ENCODE results near the gene GALNTL6. TPM values are rescaled to one million over a fixed set of nuclear protein-coding genes. Genes with fewer than 3 reads are reported as not detected.

Gene GALNTL6
- total and polyA plus RNA-seq, 2 experiments from 2014 or later, result 0.38 to 0.40 TPM

GRCh38 chr4:172806841-172807240 is 993.6 kb downstream of the GALNTL6 start (continued):
- TF ChIP-seq ZNF462 (CRISPR knock-in tag; IDR thresholded peaks at IDR 0.05), result no peak
- no peak for TF ChIP-seq NANOG (IDR thresholded peaks at IDR 0.05; ENCODE audit: borderline replicate concordance)
- no peak for TF ChIP-seq EZH2 (IDR thresholded peaks at IDR 0.05; ENCODE audit: low read depth, unreplicated experiment)
- no peak for TF ChIP-seq JUNB (IDR thresholded peaks at IDR 0.05; ENCODE audit: unreplicated experiment)

- no peak overlapping the region for H3K4me3 Mint-ChIP-seq
- Histone ChIP-seq H3K4me3 (no peak overlapping the region), H4K20me1 (replicated peaks; ENCODE audit: insufficient read depth) (no peaks in the 10 kb centered on the region), H3K79me2 (replicated peaks; ENCODE audit: insufficient read depth) (no peaks in the 10 kb centered on the region), H2AFZ (no peak overlapping the region), H3K9me2 (ENCODE audit: insufficient read depth) (no peaks in the 10 kb centered on the region), H3K36me3 (ENCODE audit: insufficient read depth) (no peaks in the 10 kb centered on the region), H3K4me1 (ENCODE audit: insufficient read depth) (peaks cover 25% of the 10 kb centered on the region), H3K4me2 (no peak overlapping the region), H3K27me3 (ENCODE audit: insufficient read depth) (no peaks in the 10 kb centered on the region), H3F3A (replicated peaks; ENCODE audit: low read depth) (no peaks in the 10 kb centered on the region), H3K27ac (ENCODE audit: low read depth) (no peak overlapping the region)
- H3K27me3 Mint-ChIP-seq (ENCODE audit: insufficient read depth, low read depth, poor library complexity), result peaks cover 4% of the 10 kb centered on the region
- DNase-seq (ENCODE audit: low spot score), result no peak
- no peak for ATAC-seq
- H3K9me3 Mint-ChIP-seq, result no peaks in the 10 kb centered on the region
- peaks cover 31% of the 10 kb centered on the region for H3K4me1 Mint-ChIP-seq
- H3K27ac Mint-ChIP-seq, result no peak overlapping the region
- H3K36me3 Mint-ChIP-seq (ENCODE audit: low read depth), result no peaks in the 10 kb centered on the region
- TF ChIP-seq POLR2AphosphoS5 (IDR thresholded peaks at IDR 0.05; ENCODE audit: low read depth), result no peak
- TF ChIP-seq ZNF462 (CRISPR knock-in tag; IDR thresholded peaks at IDR 0.05), result no peak
- no peak for TF ChIP-seq ZNF114 (CRISPR knock-in tag; IDR thresholded peaks at IDR 0.05)
- no peak for TF ChIP-seq CREB1 (CRISPR knock-in tag; IDR thresholded peaks at IDR 0.05; ENCODE audit: low read depth)
- no peak for TF ChIP-seq STAT1 (IDR thresholded peaks at IDR 0.05; ENCODE audit: unreplicated experiment)
These were observed 995.0 kb downstream of the GALNTL6 start for GRCh38 chr4:172808196-172808595.
